ENCODE data around the gene NLRP5.

Gene NLRP5

GRCh38 chr19:56084835-56085536 is 98.4 kb downstream of the NLRP5 start:
- no peak for TF ChIP-seq CTCF (IDR thresholded peaks at IDR 0.05; ENCODE audit: low read depth, low read length)
- no peak for DNase-seq (ENCODE audit: low read depth in 2 of 2)
- H3K4me3 ChIP-seq (replicated peaks in 1 of 2; ENCODE audit: low read depth in 2 of 2, low read length in 2 of 2): no peak overlapping the region

- no peak overlapping the region for H3K4me3 ChIP-seq (replicated peaks in 1 of 2; ENCODE audit: low read depth in 2 of 2, low read length in 2 of 2)
- DNase-seq (ENCODE audit: low read depth in 2 of 2): peak in 1 of 2 donors; percentile 40
- TF ChIP-seq CTCF (IDR thresholded peaks at IDR 0.05; ENCODE audit: low read depth, low read length): no peak
Observed at GRCh38 chr19:56085571-56086275, 99.1 kb downstream of the NLRP5 start.

- H3K4me3 ChIP-seq (replicated peaks in 1 of 2; ENCODE audit: low read depth in 2 of 2, low read length in 2 of 2): no peak overlapping the region
- no peak for DNase-seq (ENCODE audit: low read depth in 2 of 2)
- TF ChIP-seq CTCF (IDR thresholded peaks at IDR 0.05; ENCODE audit: low read depth, low read length): no peak
Observed at GRCh38 chr19:56086671-56087430, 100.3 kb downstream of the NLRP5 start.

- H3K4me3 ChIP-seq (replicated peaks in 1 of 2; ENCODE audit: low read depth in 2 of 2, low read length in 2 of 2): no peak overlapping the region
- TF ChIP-seq CTCF (IDR thresholded peaks at IDR 0.05; ENCODE audit: low read depth, low read length): no peak
- DNase-seq (ENCODE audit: low read depth in 2 of 2): no peak
Observed at GRCh38 chr19:56087647-56088496, 101.3 kb downstream of the NLRP5 start.

- TF ChIP-seq CTCF (IDR thresholded peaks at IDR 0.05; ENCODE audit: low read depth, low read length): no peak
- H3K4me3 ChIP-seq (replicated peaks in 1 of 2; ENCODE audit: low read depth in 2 of 2, low read length in 2 of 2): no peak overlapping the region
Observed at GRCh38 chr19:56088497-56089215, 102.1 kb downstream of the NLRP5 start.

GRCh38 chr19:56089344-56089743 is 102.8 kb downstream of the NLRP5 start:
- H3K4me3 ChIP-seq (replicated peaks in 1 of 2; ENCODE audit: low read depth in 2 of 2, low read length in 2 of 2): no peak overlapping the region
- no peak for TF ChIP-seq CTCF (IDR thresholded peaks at IDR 0.05; ENCODE audit: low read depth, low read length)
- DNase-seq (ENCODE audit: low read depth in 2 of 2): no peak

More at GRCh38 chr19:56088497-56089215, 102.1 kb downstream of the NLRP5 start:
- no peak for DNase-seq (ENCODE audit: low read depth in 2 of 2)
